Retinal pigment epithelial cell (primary cell): ENCODE results near the gene OSGIN1.

Experiments used
- DNase-seq: peaks from one replicate; pipeline ENCODE4 v3.0.0-alpha.2; 2010; ENCODE audit warnings: low read depth
- H3K4me3 ChIP-seq: 2 replicates; pipeline ENCODE4 v1.5.1; 2011; ENCODE audit warnings: mild to moderate bottlenecking, low read length, control low read depth, moderate library complexity
- CTCF ChIP-seq: conservative IDR thresholded peaks from 2 replicates; pipeline ENCODE4 v1.5.1; 2011; ENCODE audit warnings: low read depth, low read length, control low read depth, inconsistent platforms

Gene OSGIN1

GRCh38 chr16:83959656-83960434 lies 6.8 kb downstream of the OSGIN1 start:
- DNase-seq, result no peak
- no peak for TF ChIP-seq CTCF
- no peak overlapping the region for H3K4me3 ChIP-seq

- TF ChIP-seq CTCF, result no peak
- H3K4me3 ChIP-seq, result no peak overlapping the region
- DNase-seq, result no peak
Observed at GRCh38 chr16:83960521-83961249, 7.6 kb downstream of the OSGIN1 start.

GRCh38 chr16:83961591-83961990 lies 8.6 kb downstream of the OSGIN1 start:
- no peak overlapping the region for H3K4me3 ChIP-seq
- DNase-seq, result no peak
- TF ChIP-seq CTCF, result no peak

GRCh38 chr16:83963277-83964119 lies 10.5 kb downstream of the OSGIN1 start:
- no peak for DNase-seq
- TF ChIP-seq CTCF, result no peak
- H3K4me3 ChIP-seq, result no peak overlapping the region

GRCh38 chr16:83964684-83965443 lies 11.8 kb downstream of the OSGIN1 start:
- no peak overlapping the region for H3K4me3 ChIP-seq

More at GRCh38 chr16:83964684-83965443, 11.8 kb downstream of the OSGIN1 start:
- no peak for DNase-seq
- TF ChIP-seq CTCF, result no peak
